HCT116 (cell line): Measurements from ENCODE around the gene C10orf62.

Experiments
- CTCF ChIP-seq, 3 experiments: fragments of 200-600 bp in 1 of 3; sonication (generic) in 1 of 3; IDR thresholded peaks in 2 of 3; conservative IDR thresholded peaks in 1 of 3; 2 replicates each; pipeline ENCODE4 v1.5.1; 2012 to 2017; ENCODE audit warnings: low read depth in 2 of 3, low read length in 2 of 3, antibody characterized with exemption in 1 of 3, borderline replicate concordance in 1 of 3, control low read depth in 1 of 3, mild to moderate bottlenecking in 1 of 3, mixed read lengths in 1 of 3, mixed run types in 1 of 3, moderate library complexity in 1 of 3; ENCODE audit not compliant: insufficient read depth in 1 of 3
- REST ChIP-seq: IDR thresholded peaks from 2 replicates; pipeline ENCODE4 v1.6.1; 2012; ENCODE audit warnings: low read depth

GRCh38 chr10:97590748-97591495, 1.4 kb downstream of the C10orf62 start:
- TF ChIP-seq CTCF (IDR thresholded peaks at IDR 0.05 in 2 of 3, conservative IDR thresholded peaks at IDR 0.05 in 1 of 3; ENCODE audit: borderline replicate concordance in 1 of 3, insufficient read depth in 1 of 3, low read depth in 2 of 3, low read length in 2 of 3) (no peak), REST (no peak)
